ENCODE data around the gene CXorf58. TPM values are rescaled to one million over a fixed set of nuclear protein-coding genes. Genes with fewer than 3 reads are reported as not detected.
A peak's percentile ranks its signal among the peaks of the same experiment; 100 is the strongest.
"Not testable (repeated sequence)": the region's sequence is repeated elsewhere in the genome, so short reads cannot be mapped to it uniquely, and the experiment has no call there.

CXorf58 gene, protein sequence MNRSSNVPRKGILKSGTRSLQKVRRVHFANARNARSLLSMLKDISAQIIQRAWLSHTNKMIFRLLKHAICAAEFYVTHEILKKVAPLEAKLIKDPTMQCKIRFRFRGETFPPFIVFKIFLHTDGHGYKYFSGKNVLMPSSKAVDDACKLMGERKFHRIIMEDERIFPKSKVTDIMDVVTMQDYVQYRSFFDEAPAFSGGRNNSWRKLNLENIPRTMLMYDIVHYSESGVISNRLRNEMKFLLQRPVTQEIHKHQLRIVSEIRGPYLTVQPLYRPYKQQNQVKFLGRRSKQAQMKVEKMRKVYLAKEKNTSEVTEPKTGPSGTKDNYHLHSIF
- polyA plus RNA-seq (ENCODE audit: insufficient read length) = not detected

DNA sequence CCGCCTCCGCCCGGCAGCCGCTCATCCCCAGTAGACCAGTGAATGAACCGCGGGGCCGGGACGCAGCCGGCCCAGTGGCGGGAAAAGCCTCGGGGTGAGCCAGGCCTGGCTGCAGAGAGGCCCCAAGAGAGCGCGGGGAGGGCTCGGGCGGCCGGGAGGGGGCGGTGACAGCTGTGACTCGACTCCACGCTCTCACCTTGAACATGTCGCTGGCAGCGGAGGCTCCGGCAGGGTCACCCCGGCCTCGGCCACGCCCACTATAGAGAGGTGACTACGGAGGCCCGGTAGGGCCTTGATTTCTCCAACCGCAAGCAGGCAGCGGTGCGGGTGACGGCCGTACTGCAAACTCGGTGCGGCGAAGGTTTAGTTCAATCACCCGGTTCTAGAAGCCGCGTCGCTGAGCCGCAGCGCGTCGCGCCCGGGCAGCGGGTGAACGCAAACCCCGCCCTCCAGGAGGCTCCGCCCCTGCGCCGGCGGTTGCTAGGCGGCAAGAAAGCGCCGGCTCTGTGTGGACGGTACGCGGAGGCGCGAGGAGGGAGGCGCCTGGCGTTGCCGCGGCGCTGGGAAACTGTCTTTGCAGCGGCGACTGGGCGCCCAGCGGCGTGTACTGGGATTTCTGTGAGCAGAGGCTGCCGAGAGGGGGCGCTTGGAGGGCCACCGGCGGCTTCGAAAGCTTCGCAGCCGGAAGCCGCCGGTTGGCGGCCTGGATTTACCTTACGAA is at the start of gene CXorf58, which contains the start of gene APOO:
CXorf58 (plus strand) TSS at position 509 of the 721 bp plus-strand sequence. CDS start 2,297 bp downstream, outside the sequence.
APOO (minus strand) TSS at position 441 of the 721 bp plus-strand sequence; CDS start at position 205, 236 bp downstream.
- DNase-seq = peak; percentile 93

DNA sequence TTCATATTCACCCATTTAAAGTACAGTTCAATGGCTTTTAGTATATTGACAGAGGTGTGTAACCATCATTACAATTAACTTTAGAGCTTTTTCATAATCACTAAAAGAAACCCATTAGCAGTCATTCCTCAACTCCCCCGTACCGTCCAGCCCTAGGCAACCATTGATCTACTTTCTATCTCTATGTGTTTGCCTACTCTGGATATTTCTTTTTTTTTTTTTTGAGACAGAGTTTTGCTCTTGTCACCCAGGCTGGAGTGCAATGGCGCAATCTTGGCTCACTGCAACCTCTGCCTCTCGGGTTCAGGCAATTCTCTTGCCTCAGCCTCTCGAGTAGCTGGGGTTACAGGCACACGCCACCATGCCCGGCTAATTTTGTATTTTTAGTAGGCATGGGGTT is 48.6 kb upstream of the CXorf58 start:
- not testable (repeated sequence) for DNase-seq

DNA sequence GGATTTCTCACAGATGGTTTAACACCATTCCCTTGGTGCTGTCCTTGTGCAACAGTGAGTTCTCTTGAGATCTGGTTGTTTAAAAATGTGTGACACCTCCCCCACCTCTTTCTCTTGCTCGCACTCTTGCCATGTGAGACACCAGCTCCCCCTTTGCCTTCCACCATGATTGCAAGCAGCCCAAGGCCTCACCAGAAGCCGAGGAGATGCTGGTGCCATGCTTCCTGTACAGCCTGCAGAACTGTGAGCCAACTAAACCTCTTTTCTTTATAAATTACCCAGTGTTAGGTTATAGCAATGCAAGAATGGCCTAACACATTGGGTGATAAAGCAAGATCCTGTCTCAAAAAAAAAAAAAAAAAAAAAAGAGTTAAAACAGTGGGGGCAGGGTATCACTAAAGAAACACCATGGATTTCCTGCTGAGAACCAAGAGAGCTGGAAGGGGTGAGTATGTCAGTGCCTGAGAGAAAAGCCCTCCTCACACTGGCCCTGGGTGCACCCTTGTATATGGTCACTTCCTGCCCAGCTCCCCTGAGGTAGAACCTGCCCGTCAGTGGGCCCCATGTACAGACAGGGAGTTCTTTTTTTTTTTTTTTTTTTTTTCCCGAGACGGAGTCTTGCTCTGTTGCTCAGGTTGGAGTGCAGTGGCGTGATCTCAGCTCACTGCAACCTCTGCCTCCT is 46.5 kb upstream of the CXorf58 start:
- DNase-seq = no peak

DNA sequence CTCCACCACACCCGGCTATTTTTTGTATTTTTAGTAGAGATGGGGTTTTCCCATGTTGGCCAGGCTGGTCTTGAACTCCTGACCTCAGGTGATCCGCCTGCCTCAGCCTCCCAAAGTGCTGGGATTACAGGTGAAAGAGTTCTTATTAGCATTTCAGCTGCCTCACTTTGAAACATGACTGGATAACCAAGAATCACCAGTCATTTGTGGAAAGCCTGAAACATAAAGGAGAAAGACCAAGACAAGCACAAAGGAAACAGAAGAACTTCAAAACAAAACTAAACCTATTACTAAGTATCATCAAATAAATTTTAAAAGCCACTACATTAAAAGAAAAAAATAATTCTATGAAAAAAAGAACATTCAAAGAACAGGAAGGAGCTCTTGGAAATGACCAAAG is 45.9 kb upstream of the CXorf58 start:
- not testable (repeated sequence) for DNase-seq

DNA sequence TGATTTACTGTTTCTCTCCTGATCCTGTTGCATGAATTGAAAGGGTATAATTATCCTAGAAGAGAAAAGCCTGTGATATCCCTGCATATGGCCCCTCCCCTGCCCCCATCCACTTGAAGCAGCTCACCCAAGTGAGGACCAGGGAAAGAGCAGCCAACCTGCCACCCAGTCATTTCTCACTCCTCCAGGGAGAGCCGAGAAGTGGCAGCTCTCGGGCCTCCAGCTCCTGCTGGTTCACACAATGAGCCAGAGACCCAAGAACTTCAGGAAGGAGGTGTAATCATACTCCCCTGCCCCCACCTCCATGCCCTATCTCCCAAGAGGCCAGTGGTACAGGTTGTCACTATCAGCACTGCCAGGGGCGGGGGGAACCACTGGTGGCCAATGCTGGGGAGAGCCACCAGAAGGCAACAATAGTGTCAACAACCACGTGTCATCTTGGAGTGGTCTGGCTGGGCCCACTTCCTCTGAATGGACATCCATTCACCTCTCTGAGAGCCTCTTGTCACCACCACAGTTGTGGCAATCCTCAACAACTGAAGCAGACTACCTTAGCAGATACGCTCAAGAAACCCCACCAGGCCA is 43.0 kb upstream of the CXorf58 start:
- DNase-seq = no peak

DNA sequence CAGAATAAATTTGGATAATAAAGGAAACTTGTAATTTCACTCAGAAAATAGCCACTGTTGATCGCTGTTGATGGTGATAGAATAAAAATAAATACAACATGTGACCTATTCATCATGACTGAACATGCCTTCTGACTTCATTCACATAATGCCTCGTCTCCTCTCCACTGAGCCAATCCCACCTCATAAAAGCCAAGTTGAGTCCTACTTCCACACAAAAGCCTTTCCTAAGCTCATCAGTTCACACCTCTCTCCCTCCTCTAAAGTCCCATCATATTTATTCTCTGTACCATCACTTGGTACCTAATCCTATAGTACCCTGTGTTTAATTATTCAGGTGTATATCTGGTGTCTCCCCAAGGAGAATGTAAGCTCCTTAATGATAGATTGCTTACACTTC is 37.8 kb upstream of the CXorf58 start:
- no peak for DNase-seq

DNA sequence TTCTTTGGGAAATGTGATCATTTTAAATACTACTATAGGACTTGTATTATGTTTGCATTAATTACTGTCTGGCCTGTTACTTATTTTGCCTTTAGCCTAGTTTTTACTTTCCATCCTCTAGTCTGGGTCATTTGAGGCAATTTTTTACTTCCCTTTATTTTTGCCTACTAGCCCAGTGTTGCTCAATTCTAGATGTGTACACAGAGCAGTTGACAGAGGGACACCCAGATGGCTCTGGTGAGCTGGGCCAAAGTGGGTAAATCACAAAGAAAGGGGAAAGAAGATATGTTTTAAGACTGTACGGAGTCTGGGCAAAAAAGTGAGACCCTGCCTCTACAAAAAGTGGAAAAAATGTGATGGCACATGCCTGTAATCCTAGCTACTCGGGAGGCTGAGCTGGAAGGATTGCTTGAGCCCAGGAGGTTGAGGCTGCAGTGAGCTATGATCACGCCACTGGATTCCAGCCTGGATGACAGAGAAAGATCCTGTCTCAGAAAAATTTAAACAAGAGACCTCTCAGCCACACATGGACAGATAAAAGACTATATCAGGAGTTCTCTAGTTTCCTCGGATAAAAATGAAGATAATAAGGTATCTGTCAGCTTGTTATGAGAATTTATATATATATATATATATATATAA is 35.8 kb upstream of the CXorf58 start:
- DNase-seq = no peak

DNA sequence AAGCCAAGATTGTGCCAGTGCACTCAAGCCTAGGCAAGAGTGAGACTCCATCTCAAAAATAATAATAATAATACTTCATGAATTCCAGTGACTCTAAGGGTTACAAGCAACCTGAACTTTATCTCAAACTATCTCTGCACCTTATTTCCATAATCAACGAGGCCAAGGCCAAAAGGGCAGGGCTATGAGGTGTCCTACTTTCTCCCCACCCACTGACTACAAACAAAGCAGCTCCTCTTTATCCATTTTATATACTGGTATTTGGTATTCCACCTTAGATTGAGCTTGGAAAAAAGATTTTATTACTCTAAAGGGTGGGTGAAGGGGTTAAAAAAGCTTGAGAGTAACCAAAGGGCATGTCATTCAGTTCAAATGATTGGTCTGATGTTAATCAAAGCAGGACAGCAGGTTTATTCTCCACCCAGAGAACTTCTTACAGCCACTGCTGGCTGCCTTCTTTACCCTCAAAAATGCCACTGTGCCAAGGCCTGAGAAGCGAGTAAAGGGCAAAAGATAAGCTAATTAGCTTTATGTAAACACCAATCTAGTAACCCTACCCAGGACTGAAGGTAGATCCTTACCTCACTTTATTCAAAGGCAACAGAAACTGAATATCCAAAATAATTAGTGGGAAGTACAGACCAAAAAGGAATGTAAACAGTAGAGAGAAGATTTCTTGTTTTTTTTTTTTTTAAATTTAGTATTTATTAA is 28.3 kb upstream of the CXorf58 start:
- DNase-seq = no peak

DNA sequence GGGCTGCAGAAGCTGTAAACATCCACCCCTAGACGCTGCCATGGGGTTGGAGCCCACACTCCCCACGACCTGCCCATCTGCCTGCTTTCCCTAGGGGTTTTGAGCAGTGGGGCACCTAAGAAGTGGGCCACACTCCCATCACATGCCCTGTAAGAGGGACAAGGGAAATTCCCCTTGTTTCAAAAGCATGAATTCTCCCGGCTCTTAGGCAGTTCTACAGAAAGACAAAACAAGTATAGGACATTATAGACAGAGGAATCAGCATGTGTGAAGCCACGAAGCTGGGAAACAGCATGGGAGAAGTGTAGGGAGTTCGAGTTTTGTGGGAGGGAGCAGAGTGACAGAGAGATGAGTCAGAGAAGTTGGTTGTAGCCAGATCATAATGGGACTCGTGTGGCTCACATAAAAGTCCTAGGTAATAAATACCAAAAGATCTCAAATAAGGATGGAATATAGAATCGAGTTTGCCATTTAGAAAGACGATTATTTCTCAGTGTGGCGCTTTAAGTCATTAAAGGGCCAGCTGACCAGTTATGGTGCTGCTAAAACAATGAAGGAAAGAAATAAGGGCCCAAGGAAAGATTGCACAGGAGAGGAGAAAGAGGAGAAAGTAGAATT is 24.0 kb upstream of the CXorf58 start:
- DNase-seq = no peak

DNA sequence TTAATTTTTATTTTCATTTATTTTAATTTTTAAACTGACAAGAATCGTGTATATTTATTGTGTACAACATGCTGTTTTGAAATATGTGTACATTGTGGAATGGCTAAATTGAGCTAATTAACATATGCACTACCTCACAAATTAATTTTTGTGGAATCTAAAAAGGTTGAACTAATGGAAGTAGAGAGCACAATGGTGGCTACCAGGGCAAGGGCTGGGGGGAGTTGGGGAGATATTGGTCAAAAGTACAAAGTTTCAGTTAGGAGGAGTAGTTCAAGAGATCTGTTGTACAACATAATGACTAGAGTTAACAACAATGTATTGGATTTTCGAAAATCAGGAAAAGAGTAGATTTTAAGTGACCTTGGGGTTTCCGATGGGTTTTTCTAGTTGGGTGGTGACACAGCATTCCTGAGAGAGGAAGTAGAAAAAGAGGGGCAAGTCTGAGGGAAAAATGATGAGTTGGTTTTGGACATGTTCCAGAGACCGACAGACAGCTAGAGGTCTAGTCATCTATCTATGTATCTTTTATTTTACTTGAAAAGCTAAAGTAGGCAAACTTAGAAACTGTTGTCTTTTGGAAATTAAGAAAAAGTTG is 23.3 kb upstream of the CXorf58 start:
- DNase-seq = no peak

DNA sequence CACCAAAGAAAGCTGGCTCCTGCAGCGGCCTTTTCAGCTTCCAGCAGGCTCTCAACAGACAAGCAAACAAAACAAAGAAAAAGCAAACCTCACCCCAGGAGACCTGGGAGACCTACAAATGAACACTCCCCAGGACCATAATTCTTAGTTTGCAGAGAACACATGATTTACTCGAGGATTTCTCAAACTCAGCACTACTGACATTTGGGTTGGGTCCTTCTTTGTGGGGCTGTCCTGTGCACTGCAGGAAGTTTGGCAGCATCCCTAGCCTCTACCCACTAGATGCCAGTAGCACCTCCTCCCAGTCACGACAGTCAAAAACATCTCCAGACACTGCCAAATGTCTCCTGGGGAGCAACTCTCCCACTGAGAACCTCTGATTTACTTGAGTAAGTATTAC is 22.0 kb upstream of the CXorf58 start:
- no peak for DNase-seq

DNA sequence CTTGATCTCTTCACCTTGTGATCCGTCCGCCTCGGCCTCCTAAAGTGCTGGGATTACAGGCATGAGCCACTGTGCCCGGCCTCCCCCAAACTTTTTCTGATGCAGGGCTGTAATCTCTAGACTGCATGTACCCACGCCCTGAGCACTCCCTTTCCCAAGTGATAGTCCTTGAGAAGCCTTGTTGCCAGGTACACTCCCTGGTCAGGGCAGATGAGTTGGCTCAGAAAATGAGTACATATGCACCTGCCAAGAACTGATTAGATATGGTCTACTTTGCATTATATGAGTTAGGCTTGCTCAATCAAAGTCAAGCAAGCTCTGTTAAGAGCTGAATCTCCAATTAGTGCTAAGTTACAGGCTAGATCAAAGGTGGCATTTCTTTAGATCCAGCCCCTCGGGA is 20.4 kb upstream of the CXorf58 start:
- no peak for DNase-seq

DNA sequence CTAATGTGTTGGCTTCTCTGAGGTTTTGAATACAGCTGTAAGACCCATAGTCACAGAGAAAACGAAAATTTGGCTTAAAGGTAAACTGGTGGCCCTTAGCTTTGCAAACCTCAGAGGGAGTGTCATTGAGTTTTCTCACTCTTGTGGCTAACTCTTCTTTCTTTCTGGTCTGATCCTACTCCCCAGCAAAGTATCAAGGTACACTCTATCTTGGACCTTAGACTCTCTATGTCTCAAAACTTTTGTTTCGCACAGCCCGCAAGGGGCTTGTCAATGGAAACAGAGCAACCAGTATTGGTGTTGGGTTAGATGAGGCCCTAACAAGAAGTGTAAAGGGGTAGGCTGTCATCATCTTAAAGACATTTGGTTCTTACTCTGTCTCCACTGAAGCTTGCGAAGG is 19.9 kb upstream of the CXorf58 start:
- DNase-seq = no peak

DNA sequence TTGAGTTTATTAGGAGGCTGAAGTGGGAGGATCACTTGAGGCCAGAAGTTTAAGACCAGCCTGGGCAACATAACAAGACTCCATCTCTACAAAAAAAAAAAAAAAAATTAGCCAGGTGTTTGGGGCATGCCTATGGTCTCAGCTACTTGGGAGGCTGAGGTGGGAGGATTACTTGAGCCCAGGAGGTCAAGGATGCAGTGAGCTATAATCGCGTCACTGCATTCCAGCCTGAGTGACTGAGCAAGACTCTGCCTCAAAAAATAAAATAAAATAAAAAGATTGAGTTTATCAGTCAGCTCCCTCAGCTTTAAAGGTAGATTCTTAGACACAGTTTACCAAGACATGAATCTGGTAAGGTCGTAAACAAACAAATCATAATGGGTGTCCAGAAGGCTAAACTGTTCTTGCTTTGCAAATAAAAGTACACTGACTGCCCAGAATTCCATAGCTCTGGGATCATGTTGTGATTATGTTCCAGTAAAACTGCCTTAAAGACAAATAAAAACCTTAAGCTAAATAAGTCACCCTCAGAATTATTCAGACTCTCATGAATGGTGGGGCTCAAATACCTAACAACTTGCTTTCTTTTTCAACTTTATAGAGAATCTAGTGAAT is 18.8 kb upstream of the CXorf58 start:
- DNase-seq = no peak

DNA sequence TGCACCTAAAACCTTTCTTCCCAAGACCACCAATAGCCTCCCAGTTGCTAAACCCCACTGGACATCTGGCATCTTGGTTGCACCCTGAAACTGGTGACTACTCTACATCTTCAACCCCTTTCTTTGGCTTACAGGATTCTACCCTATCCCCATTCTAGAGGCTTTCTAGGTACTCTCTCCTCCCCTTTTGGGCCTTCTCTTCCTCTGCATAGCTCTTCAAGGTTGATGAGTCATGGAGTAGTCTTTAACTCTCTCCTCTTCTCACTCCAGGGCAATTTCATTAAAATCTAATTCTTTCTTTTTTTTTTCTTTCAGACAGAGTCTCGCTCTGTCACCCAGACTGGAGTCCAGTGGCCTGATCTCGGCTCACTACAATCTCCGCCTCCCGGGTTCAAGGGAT is 16.9 kb upstream of the CXorf58 start:
- no peak for DNase-seq

DNA sequence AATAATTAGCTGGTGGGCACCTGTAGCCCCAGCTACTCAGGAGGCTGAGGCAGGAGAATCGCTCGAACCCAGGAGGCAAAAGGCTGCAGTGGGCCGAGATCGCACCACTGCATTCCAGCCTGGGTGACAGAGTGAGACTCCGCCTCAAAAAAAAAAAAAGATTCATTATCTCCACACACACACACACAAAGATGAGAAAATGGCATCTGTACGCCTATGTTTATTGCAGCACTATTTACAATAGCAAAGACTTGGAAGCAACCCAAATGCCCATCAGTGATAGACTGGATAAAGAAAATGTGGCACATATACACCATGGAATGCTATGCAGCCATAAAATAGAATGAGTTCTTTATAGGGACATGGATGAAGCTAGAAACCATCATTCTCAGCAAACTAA is 12.8 kb upstream of the CXorf58 start:
- DNase-seq = not testable (repeated sequence)

DNA sequence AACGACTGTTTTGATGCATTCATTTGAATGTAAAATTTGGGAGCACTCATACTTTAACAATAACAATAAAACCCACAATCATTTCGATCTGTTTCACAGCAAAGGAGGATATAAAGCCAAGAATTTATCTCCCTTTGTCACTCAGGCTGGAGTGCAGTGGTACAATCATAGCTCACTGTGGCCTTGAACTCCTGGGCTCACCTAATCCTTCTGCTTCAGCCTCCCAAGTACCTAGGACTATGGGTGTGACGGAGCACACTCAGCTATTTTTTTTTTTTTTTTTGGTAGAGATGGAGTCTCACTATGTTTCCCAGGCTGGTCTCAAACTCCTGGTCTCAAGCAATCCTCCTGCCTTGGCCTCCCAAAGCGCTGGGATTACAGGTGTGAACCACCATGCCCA is 11.3 kb upstream of the CXorf58 start:
- not testable (repeated sequence) for DNase-seq

DNA sequence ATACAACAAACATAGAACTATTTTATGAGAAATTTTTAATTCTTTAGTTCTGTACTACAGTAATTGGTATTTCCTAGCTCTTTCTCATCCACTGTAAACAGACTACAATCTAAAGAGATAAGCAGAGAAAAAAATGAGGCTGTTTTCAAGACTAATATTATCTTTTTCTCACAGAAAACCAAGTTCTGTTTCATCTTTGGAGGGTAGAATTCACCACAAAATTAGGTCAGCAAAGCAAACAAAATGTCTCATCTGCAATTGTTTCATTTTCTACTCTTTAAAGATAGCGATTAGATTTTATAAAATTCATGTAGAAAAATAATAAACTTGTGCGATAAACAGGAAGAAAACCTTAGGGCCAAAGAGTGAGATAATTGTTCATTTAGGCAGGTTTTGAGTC is 10.8 kb upstream of the CXorf58 start:
- no peak for DNase-seq

DNA sequence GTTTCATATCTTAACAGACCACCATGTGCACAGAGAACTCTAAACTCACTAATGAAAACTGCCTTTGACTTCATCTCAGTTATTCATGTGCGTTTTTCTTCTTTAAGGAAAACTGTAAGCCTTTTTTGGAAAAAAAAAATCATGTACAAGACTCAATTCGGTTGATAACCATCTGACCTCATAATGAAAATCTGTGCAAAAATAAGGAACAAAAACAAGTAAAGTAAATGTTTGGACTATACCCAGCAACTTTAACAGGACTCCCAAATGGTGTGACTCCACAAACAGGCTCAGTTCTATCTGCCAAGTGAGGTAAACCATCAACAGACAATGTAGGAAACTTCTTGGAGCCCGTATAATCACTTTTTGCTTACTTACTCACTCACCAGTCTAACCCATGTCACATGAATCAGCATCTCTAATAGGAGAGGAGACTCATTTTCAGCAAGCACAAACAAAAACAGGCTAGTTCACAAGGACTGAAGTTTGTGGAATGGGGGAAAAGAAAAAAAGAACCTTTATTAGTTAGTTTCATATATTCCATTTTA is 9.3 kb upstream of the CXorf58 start:
- no peak for DNase-seq

DNA sequence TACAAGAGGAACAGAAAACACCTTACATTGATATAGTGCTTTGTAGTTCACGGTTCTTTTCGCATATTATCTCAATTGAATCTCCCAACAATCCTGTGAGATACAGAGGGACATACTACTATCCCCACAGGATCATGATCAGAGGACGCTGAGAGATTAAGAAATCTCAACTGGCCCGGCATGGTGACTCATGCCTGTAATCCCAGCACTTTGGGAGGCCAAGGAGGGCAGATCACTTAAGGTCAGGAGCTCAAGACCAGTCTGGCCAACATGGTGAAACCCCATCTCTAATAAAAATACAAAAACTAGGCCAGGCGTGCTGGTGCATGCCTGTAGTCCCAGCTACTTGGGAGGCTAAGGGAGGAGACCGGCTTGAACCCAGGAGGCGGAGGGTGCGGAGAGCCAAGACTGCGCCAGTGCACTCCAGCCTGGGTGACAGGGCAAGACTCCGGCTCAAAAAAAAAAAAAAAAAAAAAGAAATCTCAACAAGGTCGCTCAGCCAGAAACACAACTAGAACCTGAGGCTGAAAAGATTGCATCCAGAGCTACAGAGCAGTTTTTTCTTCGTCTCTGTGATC is 7.5 kb upstream of the CXorf58 start:
- no peak for DNase-seq

Data from hindlimb muscle (tissue), 1 donor.